Heart left ventricle (tissue), 16 donors: ENCODE data around the gene DNAJC5. TPM values are rescaled to one million over a fixed set of nuclear protein-coding genes. Genes with fewer than 3 reads are reported as not detected.
"Not testable (repeated sequence)": the region's sequence is repeated elsewhere in the genome, so short reads cannot be mapped to it uniquely, and the experiment has no call there.

ENCODE experiments used
- ATAC-seq, 4 donors: fragments of 200-7000 bp; cut with Tn5 transposase; one replicate each; pipeline ENCODE4 v1.9.1; 2020 to 2022; ENCODE audit warnings: moderate library complexity in 4 of 4, mild to moderate bottlenecking in 3 of 4, moderate number of reproducible peaks in 1 of 4
- DNase-seq, 5 donors: peaks; one replicate each; pipeline ENCODE4 v3.0.0-alpha.2; 2020
- H3K27ac ChIP-seq, 12 donors: fragments of 200-600 bp; sonication (generic) in 4 of 12; one replicate each; pipeline versions ENCODE4 v1.5.0 to v1.8.0; 2016 to 2022; ENCODE audit warnings: mild to moderate bottlenecking in 2 of 12
- H3K27me3 ChIP-seq, 9 donors: fragments of 200-600 bp; sonication (generic) in 2 of 9; one replicate each; pipeline versions ENCODE4 v1.5.1 to v1.8.0; 2016 to 2022; ENCODE audit warnings: mild to moderate bottlenecking in 3 of 9
- H3K36me3 ChIP-seq, 9 donors: fragments of 200-600 bp; sonication (generic) in 2 of 9; one replicate each; pipeline versions ENCODE4 v1.5.0 to v1.8.0; 2018 to 2022; ENCODE audit warnings: mild to moderate bottlenecking in 2 of 9
- H3K4me1 ChIP-seq, 12 donors: fragments of 200-600 bp; sonication (generic) in 4 of 12; one replicate each; pipeline versions ENCODE4 v1.5.0 to v1.8.0; 2016 to 2022; ENCODE audit warnings: mild to moderate bottlenecking in 3 of 12
- H3K4me3 ChIP-seq, 12 donors: fragments of 200-600 bp; sonication (generic) in 4 of 12; one replicate each; pipeline versions ENCODE4 v1.5.0 to v1.8.0; 2017 to 2022; ENCODE audit warnings: mild to moderate bottlenecking in 9 of 12, moderate library complexity in 4 of 12
- H3K9me3 ChIP-seq, 12 donors: fragments of 200-600 bp; sonication (generic) in 4 of 12; one replicate each; pipeline versions ENCODE4 v1.5.0 to v1.8.0; 2016 to 2022; ENCODE audit warnings: mild to moderate bottlenecking in 1 of 12
- POLR2A ChIP-seq, 2 donors: fragments of 450-650 bp; IDR thresholded peaks; one replicate each; pipeline ENCODE4 v1.6.1; 2017; ENCODE audit warnings: antibody characterized with exemption in 2 of 2, mild to moderate bottlenecking in 2 of 2, moderate library complexity in 2 of 2
- WGBS, 4 donors: extraction: QIAGEN DNeasy Blood & Tissue Kit in 2 of 4; methylation state at CpG; one replicate each; pipeline versions ENCODE4 v1.1.5 to v1.1.7; 2013 to 2018; 5-methylcytosine and 5-hydroxymethylcytosine counted together
- intact Hi-C, 10 donors: fragments of 100-400 bp; cut with DNase I; formaldehyde crosslinking; loops; one replicate each; pipeline versions ENCODE4 v1.11.1 to v1.14.2; 2022
- polyA plus RNA-seq, 2 donors: library from polyadenylated mRNA; stranded (reverse); fragments of 200-250 nt; gene quantifications; one replicate each; pipeline ENCODE4 v1.2.3, GENCODE V29; 2013
- total RNA-seq, 9 donors: library from RNA; depleted of rRNA in 2 of 9; stranded (reverse); fragments of >200 nt in 2 of 9; fragmentation: NEBNext Ultra II Directional in 3 of 9; extraction: Animal tissue kit (Norgen Biotek cat#: 25700) in 3 of 9; gene quantifications; one replicate each; pipeline versions ENCODE4 v1.1.0 to v1.2.4, GENCODE V29; 2016 to 2023
- TF ChIP-seq, protein P1 (sequence below), 12 donors: fragments of 200-600 bp; sonication (generic) in 4 of 12; IDR thresholded peaks; one replicate each; pipeline versions ENCODE4 v1.5.0 to v1.8.0; 2018 to 2022; ENCODE audit warnings: antibody characterized with exemption in 12 of 12, mild to moderate bottlenecking in 5 of 12
- donor health status: ischemic (EF 13 %, LVEDD 7.1; RV severe dilation, severe dysfunction).
- donor health status: healthy with polysubstance abuse.
- donor health status: DM: no; HTN: yes; CAD: no.
- donor health status: DM: no; HTN: no; CAD: no.
- donor health status: ischemic (EF 25% LVEDD 6.9; RV normal size, moderate dysfunction).
- donor health status: ischemic (EF 25% LVEDD 5.7; RV mildly dilated, moderate dysfunction).
- donor health status: healthy.
- donor health status: DM: yes; HTN: yes; CAD: no.
- donor health status: ischemic (EF 35%, LVEDD 5.7; RV mildly dilated, moderate dysfunction).
- donor health status: nonischemic (EF 11% LVEDD 7.7; RV severe dilation, severe dysfunction).
- donor health status: DM: yes; HTN: yes; CAD: no.
- donor health status: PGD.
- donor health status: ischemic (EF 29% LVEDD 5.4; RV normal size, mild dysfunction).
- donor health status: nonischemic (EF 23%, LVEDD 6.1; RV moderate dilation, normal function).

Gene DNAJC5
- total and polyA plus RNA-seq, 11 donors, result 21.1 to 57.1 (median 46.1) TPM

DNA sequence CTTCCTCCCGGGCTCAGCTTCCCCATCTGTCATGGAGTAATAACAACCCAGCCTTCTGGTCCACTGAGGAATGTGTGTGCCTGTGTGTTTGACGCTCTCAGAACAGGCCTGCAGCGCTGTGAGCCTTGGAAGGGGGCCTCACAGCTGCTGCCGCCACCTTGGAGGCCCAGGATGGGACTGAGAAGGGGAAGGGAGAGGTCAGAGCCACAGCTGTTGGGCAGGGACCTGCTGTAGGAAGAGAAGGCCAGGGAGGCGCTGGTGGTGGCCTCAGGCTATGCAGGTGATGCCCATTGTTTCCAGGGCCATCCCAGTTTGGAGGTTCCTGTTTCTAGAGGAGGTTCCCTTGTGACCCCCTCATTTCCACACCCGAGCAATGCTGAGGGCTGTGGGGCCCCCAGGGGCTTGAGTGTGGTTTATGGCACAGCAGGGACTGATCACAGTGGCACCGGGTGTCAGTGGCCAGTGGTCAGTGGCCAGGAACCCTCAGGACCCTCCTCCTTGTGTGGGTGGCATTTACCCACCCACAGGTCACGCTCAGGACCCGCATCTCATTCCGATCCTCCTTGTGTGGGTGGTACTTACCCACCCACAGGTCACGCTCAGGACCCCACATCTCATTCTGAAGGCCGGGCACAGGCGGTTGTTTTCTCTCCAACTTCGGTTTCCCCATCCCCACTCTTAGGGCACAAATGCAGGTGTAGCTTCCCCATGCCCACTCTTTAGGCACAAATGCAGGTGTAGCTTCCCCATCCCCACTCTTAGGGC lies 15.8 kb upstream of the DNAJC5 start:
- Histone ChIP-seq H3K9me3 (no peaks in the 10 kb centered on the region), H3K27ac (no peak overlapping the region), H3K36me3 (peaks cover 0 to 87% (median 67%) of the 10 kb centered on the region in 9 donors), H3K4me1 (peaks cover 0 to 15% (median 2%) of the 10 kb centered on the region in 12 donors), H3K27me3 (no peaks in the 10 kb centered on the region), H3K4me3 (no peak overlapping the region)
- ATAC-seq, result no peak
- DNase-seq, result no peak
- no peak for TF ChIP-seq POLR2A (IDR thresholded peaks at IDR 0.05)
- TF ChIP-seq, protein P1, sequence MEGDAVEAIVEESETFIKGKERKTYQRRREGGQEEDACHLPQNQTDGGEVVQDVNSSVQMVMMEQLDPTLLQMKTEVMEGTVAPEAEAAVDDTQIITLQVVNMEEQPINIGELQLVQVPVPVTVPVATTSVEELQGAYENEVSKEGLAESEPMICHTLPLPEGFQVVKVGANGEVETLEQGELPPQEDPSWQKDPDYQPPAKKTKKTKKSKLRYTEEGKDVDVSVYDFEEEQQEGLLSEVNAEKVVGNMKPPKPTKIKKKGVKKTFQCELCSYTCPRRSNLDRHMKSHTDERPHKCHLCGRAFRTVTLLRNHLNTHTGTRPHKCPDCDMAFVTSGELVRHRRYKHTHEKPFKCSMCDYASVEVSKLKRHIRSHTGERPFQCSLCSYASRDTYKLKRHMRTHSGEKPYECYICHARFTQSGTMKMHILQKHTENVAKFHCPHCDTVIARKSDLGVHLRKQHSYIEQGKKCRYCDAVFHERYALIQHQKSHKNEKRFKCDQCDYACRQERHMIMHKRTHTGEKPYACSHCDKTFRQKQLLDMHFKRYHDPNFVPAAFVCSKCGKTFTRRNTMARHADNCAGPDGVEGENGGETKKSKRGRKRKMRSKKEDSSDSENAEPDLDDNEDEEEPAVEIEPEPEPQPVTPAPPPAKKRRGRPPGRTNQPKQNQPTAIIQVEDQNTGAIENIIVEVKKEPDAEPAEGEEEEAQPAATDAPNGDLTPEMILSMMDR (IDR thresholded peaks at IDR 0.05), result no peak
- intact Hi-C loops, result loop anchor here in 1 of 10 donors (10.0 kb wide), 1 partner anchor 344 kb away; the partner anchor contains the start of gene PTK6
- WGBS, 4 donors, result 91 to 96% (median 94%) methylated on average over 12 to 14 of the region's 14 CpGs

DNA sequence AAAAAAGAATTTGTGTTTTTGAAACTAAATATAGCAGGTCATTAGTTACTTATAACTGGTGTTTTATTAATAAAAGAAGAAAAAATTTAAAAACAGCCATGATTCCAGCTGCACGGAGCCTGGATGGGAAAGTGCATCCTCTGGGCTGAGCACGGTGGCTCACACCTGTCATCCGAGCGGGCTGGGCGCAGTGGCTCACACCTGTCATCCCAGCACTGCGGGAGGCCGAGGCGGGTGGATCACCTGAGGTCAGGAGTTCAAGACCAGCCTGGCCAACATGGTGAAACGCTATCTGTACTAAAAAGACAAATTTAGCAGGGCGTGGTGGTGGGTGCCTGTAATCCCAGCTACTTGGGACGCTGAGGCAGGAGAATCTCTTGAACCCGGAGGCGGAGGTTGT lies 14.0 kb upstream of the DNAJC5 start:
- 90 to 97% (median 95%) methylated on average over 13 of the region's 13 CpGs for WGBS, 4 donors

DNA sequence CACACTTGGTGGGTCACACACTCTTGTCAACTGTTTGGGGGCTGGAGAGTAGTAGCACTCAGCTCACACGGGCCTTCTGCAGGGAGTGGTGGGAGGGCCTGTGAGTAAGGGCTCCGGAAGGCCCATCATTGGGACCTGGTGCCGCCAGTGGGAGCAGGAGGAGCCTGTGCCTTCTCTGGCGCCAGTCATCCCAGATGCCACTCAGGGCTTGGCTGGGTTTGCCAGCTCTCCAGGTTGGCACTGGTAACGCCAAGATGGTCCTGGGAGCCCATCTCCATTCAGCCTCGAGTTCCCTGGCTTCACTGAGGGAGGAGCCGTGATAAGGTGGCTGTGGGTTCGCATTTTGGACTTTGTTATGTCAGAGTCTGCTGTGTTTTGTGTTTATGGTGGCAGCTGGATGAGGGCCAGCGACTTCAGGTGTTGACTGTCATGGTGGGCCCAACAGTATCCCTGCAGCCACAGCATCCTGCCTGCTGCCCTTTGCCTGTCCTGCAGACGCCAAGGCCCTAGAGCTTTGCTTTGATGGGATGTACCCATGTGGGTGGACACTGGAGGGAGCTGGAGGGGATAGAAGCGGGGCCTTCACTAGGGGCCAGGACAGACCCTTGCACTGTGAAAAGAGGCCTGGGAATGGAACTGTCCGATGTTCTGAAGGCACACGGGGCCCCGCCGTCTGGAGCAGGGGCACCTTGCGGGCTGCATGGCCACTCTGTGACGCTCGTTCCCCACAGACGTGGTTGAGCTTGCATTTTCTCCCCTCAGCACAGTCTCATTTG lies 13.3 kb upstream of the DNAJC5 start:
- Histone ChIP-seq H3K4me3 (no peak overlapping the region), H3K27ac (no peak overlapping the region), H3K36me3 (peaks cover 0 to 86% (median 53%) of the 10 kb centered on the region in 9 donors), H3K27me3 (no peaks in the 10 kb centered on the region), H3K9me3 (no peaks in the 10 kb centered on the region), H3K4me1 (peaks cover 0 to 26% (median 7%) of the 10 kb centered on the region in 12 donors)
- WGBS, 4 donors, result 80 to 90% (median 88%) methylated on average over 17 to 19 of the region's 19 CpGs
- no peak for TF ChIP-seq POLR2A (IDR thresholded peaks at IDR 0.05)
- TF ChIP-seq, protein P1 (IDR thresholded peaks at IDR 0.05), result no peak
- ATAC-seq, result no peak
- intact Hi-C loops, result no loop called here
- DNase-seq, result no peak

More for the DNA sequence above, 14.0 kb upstream of the DNAJC5 start:
- DNase-seq, ATAC-seq, H3K4me3 ChIP-seq, H3K27ac ChIP-seq, H3K27me3 ChIP-seq, H3K9me3 ChIP-seq, intact Hi-C loops: not testable (repeated sequence)
- peaks cover 0 to 26% (median 7%) of the 10 kb centered on the region in 12 donors for H3K4me1 ChIP-seq
- peaks cover 0 to 88% (median 60%) of the 10 kb centered on the region in 9 donors for H3K36me3 ChIP-seq

DNA sequence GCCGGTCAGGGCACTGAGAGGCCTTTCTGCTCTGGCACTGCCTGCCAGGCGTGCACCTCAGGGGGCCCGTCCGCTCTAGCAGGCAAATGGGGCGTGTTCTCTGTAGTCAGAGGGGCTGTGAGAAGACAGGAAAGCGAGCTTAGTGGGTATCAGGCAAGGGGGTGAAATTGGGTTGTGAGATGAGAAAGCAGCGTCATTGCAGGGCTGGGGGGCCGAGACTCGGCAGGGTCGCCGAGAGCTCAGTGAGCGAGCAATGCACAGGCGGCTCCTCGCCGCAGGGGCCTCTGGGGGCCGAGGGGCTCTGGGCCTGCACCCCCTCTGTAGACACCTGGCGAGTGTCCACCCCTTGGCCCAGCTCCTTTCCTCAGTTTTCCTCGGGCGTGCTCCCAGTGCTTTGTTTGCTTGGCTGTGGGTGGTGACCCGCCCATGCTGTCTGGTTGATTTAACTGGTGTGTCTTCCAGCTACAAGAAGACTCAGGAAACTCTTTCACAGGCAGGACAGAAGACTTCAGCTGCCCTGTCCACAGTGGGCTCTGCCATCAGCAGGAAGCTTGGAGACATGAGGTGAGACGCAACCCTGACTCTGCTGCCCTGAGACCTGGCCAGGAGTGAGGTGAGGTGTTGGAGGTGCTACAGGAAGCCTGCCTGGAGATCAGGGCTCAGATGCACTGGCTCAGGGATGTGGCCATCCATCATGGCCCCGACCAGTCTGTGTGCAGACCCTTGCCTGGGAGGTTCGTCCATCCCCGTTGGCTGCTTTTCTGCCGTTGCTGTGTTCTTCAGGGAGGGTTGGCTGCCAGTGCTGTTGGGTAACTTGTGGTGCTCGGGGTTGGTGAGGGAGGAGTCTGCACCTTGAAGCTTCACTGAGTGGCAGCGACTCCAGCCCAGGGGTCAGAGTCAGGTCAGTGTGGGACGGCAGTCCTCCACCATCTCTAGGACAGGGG lies 12.4 kb upstream of the DNAJC5 start:
- H3K36me3 ChIP-seq, result peaks cover 0 to 86% (median 54%) of the 10 kb centered on the region in 9 donors

More for the DNA sequence above, 12.4 kb upstream of the DNAJC5 start:
- no peaks in the 10 kb centered on the region for H3K27me3 ChIP-seq
- WGBS, 4 donors, result 88 to 92% (median 90%) methylated on average over 25 to 28 of the region's 28 CpGs
- H3K9me3 ChIP-seq, result no peaks in the 10 kb centered on the region
- no peak for DNase-seq
- no peak overlapping the region for H3K4me3 ChIP-seq
- no peak for ATAC-seq
- intact Hi-C loops, result no loop called here
- TF ChIP-seq, protein P1 (IDR thresholded peaks at IDR 0.05), result no peak
- no peak for TF ChIP-seq POLR2A (IDR thresholded peaks at IDR 0.05)
- peaks cover 0 to 26% (median 7%) of the 10 kb centered on the region in 12 donors for H3K4me1 ChIP-seq
- H3K27ac ChIP-seq, result no peak overlapping the region
